NOMO-1 (cell line): ENCODE data around the gene TBX15.

Experiments used
- DNase-seq, 2 experiments: peaks; one replicate each; lab custom pipeline; 2025; ENCODE audit not compliant: unreplicated experiment in 2 of 2; lab: John Stamatoyannopoulos, UW

The TBX15 gene

DNA sequence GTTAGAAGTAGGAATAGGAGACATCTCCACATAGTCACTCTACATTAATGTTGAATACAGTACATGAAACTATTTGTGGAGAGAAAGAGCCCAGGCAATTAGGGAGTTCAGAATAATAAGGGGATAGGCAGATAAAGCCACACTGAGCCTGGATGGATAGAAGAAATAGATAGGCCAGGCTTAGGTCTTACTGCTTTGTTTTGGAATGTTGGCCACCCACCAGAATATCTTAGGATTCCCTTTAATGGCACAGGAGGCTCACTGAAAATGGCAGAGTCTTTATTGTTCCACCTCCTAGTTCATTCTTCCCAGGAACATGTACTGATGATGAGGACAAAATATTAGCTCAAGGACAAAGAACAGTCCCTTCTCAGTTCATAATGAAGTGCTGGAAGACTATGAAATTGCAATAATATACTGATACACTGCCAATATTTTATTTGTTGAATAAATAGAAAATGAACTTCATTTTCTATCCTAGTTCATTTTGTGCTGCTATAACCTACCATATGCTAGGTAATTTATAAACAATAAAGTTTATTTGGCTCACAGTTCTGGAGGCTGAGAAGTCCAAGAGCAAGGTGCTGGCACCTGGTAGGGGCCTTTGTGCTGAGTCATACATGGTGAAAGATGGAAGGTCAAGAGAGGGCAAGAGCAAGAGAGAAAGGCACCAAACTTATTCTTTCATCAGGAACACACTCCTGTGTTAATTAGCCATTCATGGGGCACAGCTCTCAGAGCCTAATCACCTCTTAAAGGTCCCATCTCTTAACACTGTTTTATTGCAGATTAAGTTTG, 87.3 kb downstream of the TBX15 start:
- no peak for DNase-seq

DNA sequence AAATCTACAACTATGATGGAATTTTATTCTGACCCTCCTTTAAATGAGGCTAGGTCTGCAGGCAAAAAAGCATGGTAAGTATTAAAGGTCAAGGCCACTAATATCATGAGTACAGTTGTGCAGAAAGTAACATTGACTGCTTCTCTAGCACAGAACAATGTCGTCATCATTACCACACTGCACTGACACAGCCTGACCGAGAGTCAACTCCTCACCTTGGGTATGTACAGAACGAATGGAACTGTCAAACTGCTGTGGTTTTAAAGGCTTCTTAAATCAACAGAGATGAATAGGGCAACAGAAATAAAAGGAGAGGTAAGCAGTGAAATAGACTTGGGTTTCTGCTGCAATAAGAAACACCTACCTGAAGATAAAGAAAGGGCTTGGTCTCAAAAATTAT, 88.8 kb downstream of the TBX15 start:
- DNase-seq, result no peak

DNA sequence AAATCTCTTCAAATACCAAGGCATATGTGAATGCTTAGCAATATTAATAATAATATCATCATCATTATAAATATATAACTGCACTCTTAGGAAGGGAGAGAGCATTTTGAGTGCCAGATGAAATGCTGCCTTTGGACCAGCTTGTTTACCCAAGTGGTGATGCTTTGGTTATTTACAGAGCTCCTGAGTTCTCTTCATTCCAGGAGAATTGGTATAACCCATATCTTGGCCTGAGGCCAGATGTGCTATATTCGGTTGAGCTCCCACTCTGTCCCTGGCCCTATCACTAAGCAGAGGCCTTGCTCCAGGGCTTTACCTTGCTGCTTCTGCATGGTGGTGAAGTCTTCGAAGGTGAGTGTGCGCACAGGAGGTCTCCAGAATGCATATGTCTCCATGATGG, 89.4 kb downstream of the TBX15 start:
- no peak for DNase-seq

DNA sequence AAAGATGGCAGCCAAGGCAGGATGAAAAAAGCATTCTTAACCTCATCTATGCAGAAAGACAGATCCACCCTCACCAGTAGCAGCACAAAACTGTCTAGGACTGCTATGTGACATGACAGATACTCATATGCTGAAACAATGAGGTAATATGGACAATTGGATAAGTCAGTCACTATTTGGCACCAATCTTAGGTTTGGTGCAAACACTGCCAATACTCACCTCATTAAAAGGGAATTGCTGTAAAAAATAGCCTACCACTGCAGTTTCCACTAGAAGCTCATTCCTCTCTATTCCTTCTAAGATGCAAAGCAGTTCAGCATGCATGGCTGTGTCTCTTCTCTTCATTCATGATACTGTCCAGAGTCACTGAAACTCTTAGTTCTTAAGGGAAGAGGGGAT, 91.7 kb downstream of the TBX15 start:
- DNase-seq, result no peak

DNA sequence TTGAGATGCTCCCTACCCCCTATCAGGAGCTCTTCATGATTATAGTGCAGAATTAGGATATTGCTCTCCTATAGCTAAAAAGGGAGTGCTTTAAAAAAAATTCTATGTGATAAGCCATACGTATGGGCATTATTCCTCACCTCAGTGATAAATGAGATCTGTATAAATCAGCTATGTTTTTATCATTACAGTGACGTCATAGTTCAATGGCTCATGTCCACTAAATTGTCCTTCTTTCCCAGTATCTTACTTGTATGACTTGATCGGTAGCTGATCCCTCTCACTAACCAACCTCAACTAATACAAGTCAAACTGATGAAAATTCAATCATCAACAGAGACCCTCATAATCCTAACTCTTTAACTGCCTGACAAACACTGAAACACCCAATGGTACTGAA, 93.3 kb downstream of the TBX15 start:
- DNase-seq, result no peak

DNA sequence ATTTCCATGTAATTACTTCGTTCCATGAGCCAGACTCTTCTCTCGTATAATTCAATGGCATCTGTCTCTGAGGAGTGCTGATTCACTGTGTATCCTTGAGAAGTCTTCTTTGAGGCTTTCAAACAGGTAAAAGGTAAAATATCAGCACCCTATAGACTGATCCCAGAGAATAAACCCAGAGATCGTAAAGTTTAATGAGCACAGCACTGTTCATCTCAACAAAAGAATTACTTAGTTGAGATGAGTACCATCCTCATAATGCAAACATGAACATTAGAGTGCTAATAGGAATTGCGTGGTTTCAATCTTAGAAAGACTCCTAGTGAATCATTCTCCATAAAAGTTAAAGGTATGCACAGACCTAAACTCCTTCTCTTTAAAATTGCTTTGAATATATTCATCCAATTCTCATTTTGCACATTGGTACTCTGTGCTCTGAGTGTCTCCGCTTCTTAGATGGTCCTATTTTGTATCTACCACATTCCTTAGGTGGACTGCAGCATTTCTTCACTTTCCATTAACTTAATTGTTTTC, 97.2 kb downstream of the TBX15 start:
- no peak for DNase-seq

DNA sequence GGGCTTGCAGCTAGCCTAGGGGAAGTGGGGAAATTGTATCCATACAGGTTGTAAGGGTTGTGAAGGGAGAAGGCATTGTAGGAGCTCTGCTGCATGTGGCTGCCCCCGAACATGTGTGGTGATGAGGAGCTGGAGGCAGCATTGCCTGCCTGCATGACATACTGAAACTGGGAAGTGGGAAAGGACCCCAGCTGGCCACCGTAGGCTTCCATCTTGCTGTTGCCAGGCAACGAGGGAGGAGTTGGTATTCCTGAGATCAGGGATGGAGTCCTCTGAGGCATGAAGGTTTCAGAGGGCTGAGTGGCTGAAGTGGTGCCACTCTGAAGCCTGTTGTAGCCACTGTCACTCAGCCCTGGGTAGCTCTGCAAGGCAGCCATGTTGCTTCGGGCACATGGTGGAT, 103.2 kb downstream of the TBX15 start:
- DNase-seq, result no peak

GRCh38 chr1:118881751-118882150, 106.4 kb downstream of the TBX15 start:
- no peak for DNase-seq

GRCh38 chr1:118878661-118879060, 109.5 kb downstream of the TBX15 start:
- DNase-seq, result no peak

GRCh38 chr1:118877668-118878396, 110.3 kb downstream of the TBX15 start:
- no peak for DNase-seq

GRCh38 chr1:118871582-118872171, 116.5 kb downstream of the TBX15 start:
- DNase-seq, result no peak

DNA sequence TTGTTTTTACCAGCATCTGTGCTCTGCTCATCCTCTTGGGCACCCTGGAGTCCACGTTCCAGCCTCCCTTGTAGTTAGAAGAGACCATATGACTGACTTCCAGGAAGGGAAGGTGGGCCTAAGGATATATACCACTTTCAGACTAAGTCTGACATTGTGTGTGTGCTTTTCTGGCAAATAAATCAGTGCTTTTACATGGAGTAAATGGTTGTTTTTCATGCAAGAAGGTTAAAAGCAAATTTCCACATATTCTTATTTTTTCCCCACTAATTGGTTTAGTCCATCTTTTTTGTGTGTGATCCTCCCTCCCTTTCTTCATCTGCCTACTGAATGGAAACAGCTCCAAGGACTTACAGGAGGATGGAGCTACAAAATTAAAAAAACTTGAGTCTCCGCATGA, 119.8 kb downstream of the TBX15 start:
- no peak for DNase-seq

DNA sequence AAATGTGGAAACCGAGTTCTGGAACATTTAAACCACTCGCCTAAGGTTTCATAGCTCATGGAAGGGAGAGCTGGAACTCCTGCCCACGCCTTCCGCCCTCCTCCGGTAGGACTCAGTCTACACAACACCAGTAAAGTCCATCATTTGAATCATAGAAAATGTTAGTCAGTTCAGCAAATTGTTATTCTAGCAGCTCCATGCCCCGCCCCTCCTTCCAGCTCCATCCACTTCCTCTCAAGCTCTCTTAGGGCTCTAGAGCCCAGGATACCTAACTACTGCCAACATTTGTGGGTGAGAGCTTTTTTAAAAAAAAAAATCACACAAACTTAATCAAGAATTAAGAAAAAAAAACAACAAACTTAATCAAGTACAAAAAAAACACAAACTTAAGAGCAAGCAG, 121.8 kb downstream of the TBX15 start:
- DNase-seq, result no peak

GRCh38 chr1:118863688-118864087, 124.5 kb downstream of the TBX15 start:
- no peak for DNase-seq

DNA sequence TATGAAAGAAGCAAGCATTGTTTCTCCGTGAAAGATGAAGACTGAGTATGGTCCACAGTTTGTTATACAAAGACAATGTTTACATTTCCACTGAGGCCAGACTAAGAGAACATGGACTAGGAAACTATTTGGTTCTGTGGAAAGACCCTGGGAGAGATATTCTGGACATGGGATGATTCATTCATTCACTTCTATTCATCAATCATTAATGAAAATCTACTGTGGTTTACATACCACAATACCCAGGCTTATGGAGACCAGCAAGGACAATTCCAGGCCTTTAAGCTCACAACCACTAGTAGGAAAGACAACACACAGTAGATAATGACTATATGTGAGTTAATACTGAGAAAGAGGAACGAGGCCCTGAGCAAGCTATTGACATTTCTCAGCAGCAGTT, 125.4 kb downstream of the TBX15 start:
- DNase-seq, result peak in 1 of 2 experiments; percentile 34

GRCh38 chr1:118861216-118861615, 126.9 kb downstream of the TBX15 start:
- no peak for DNase-seq

DNA sequence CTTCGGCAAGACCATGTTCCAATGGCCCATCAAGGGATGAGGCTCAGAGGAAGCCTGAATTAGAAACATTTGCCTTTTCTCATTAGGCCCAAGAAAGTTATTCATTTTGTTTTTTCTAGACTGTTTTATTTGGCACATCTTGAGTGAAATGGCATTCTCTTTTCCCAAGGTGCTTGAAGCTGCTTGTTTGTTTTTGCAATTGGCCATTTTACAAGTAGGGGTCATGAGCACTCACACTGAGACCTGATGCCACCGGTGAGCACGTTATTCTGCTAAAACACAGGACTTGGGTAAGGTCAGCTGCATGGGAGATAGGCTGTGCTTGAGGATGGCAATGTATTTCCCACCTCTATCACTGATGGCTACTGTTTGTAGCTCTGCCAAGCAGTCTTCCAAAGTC, 128.1 kb downstream of the TBX15 start:
- no peak for DNase-seq

DNA sequence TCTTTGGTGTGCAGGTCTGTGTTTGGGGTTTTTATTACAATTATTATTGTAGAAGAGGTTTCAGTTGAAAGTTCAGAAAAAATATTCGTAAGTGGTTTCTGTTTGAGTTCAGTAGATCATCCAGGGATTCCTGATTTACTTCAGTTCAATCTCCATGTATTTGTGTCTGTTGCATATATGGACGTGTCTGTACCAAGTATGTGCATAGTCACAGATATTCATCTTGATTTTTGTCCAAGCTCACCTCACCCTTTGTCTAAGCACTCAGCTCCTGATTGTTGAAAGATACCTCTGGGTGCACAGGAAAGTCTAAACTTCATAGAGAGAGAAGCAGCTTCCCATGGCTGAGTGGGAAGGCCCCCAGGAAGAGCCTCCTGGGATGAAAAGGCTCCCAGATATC, 141.7 kb downstream of the TBX15 start:
- no peak for DNase-seq

DNA sequence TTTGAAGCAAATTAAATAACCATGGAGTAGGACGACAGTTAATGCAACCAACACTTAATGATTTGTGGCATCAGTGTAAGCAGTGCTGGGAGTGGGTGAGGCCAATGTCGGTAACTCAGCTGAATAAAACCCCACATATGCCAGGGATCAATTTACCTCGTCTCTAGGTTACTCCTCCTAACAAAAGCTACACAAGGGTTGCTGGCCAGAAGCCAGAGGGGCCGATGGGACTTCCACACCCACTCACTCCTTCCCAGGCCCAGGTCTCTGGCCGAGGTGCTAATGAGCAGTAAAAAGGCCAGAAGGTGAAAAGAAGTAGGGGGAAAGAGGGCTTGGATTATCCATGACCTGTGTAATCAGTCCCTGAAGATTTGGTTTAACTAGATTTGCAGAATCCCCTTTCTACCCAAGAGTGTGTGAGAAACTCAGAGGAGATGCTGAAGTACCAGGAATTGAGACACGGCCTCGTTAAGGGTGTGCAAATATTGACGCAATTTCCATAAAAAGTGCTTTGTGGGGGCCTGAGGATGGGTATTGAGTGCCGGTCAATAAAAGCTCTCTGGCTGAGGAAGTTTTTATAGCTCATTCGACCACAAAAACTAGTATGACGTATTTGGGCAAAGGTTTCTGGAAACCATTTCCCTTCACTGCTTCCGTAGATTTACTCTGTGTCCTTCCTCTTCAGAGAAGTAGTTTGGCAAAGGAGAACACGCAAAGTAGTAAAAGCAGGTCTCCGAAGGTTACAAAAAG, 145.5 kb downstream of the TBX15 start:
- DNase-seq, result peak; percentile 48 to 60

- DNase-seq, result peak; percentile 43 to 51
Observed at GRCh38 chr1:118841521-118841920, 146.6 kb downstream of the TBX15 start.
